SK-N-MC (cell line): ENCODE results near the gene TMEM218.

Source experiments
- EZH2 ChIP-seq: fragments of 200-600 bp; sonication (generic); IDR thresholded peaks from one replicate; pipeline ENCODE4 v1.6.1; 2017; ENCODE audit warnings: antibody characterized with exemption
- POLR2AphosphoS5 ChIP-seq: IDR thresholded peaks from 2 replicates; pipeline ENCODE4 v1.6.1; 2012; ENCODE audit warnings: mild to moderate bottlenecking, low read depth, low read length, borderline replicate concordance

GRCh38 chr11:125091247-125091876 lies 20.1 kb downstream of the TMEM218 start:
- TF ChIP-seq EZH2 (no peak), POLR2AphosphoS5 (no peak)
